WTC11 (cell line): Measurements from ENCODE around the gene FAM124A. TPM values are rescaled to one million over a fixed set of nuclear protein-coding genes. Genes with fewer than 3 reads are reported as not detected.

Experiments
- ATAC-seq: fragments of 200-7000 bp; cut with Tn5 transposase; 2 replicates; pipeline ENCODE4 v1.10.0; 2021; ENCODE audit warnings: mild to moderate bottlenecking, moderate library complexity
- CTCF ChIA-PET: fragments of 300-600 bp; sonication (Branson Sonifier 250); formaldehyde crosslinking; loops from one replicate; lab custom pipeline; 2021; ENCODE audit warnings: antibody characterized with exemption; lab: Charles Lee
- POLR2A ChIA-PET: fragments of 350-600 bp; sonication (Branson Sonifier 250); formaldehyde crosslinking; loops from one replicate; lab custom pipeline; 2021; ENCODE audit warnings: antibody characterized with exemption; lab: Charles Lee
- DNase-seq: peaks from one replicate; pipeline ENCODE4 v3.0.0; 2021; ENCODE audit warnings: low spot score
- H3K27ac Mint-ChIP-seq: 2 replicates; pipeline ENCODE4 v1.8.0; 2021; ENCODE audit warnings: mixed read lengths
- H3K27me3 Mint-ChIP-seq: 2 replicates; pipeline ENCODE4 v1.8.0; 2021; ENCODE audit warnings: low read depth, mild to moderate bottlenecking, moderate library complexity, mixed read lengths
- H3K36me3 Mint-ChIP-seq: 2 replicates; pipeline ENCODE4 v1.8.0; 2021; ENCODE audit warnings: mixed read lengths
- H3K4me1 Mint-ChIP-seq: 2 replicates; pipeline ENCODE4 v1.8.0; 2022; ENCODE audit warnings: mixed read lengths
- H3K4me3 Mint-ChIP-seq: 2 replicates; pipeline ENCODE4 v1.8.0; 2021; ENCODE audit warnings: mild to moderate bottlenecking, moderate library complexity, mixed read lengths
- H3K9me3 Mint-ChIP-seq: 2 replicates; pipeline ENCODE4 v1.8.0; 2021; ENCODE audit warnings: mixed read lengths
- ETV6 ChIP-seq: sonication (generic); formaldehyde crosslinking; IDR thresholded peaks from 2 replicates; pipeline ENCODE4 v1.8.1; 2022; ENCODE audit warnings: mild to moderate bottlenecking, missing genetic modification reagents
- MXD4 ChIP-seq: fragments of 250-450 bp; sonication (Bioruptor Pico); IDR thresholded peaks from 2 replicates; pipeline ENCODE4 v1.8.0; 2021; ENCODE audit warnings: mild to moderate bottlenecking, moderate library complexity, borderline replicate concordance
- NFE2L1 ChIP-seq: sonication (generic); formaldehyde crosslinking; IDR thresholded peaks from 2 replicates; pipeline ENCODE4 v1.8.1; 2023; ENCODE audit warnings: missing genetic modification reagents
- SOX15 ChIP-seq: fragments of 250-450 bp; sonication (Bioruptor Pico); IDR thresholded peaks from 2 replicates; pipeline ENCODE4 v1.9.0; 2021; ENCODE audit warnings: mild to moderate bottlenecking
- SP1 ChIP-seq: sonication (generic); formaldehyde crosslinking; conservative IDR thresholded peaks from 2 replicates; pipeline ENCODE4 v1.8.1; 2022; ENCODE audit warnings: missing genetic modification reagents
- TCF7 ChIP-seq: sonication (generic); formaldehyde crosslinking; IDR thresholded peaks from 2 replicates; pipeline ENCODE4 v1.8.0; 2022; ENCODE audit warnings: mild to moderate bottlenecking, low read depth, missing genetic modification reagents, moderate library complexity
- ZNF121 ChIP-seq: sonication (generic); formaldehyde crosslinking; IDR thresholded peaks from 2 replicates; pipeline ENCODE4 v1.8.0; 2023; ENCODE audit warnings: missing genetic modification reagents
- ZNF263 ChIP-seq: sonication (generic); formaldehyde crosslinking; IDR thresholded peaks from 2 replicates; pipeline ENCODE4 v1.8.1; 2022; ENCODE audit warnings: low read depth, mild to moderate bottlenecking, moderate library complexity, missing genetic modification reagents
- ZNF396 ChIP-seq: fragments of 250-450 bp; sonication (Bioruptor Pico); IDR thresholded peaks from 2 replicates; pipeline ENCODE4 v1.8.0; 2021; ENCODE audit warnings: mild to moderate bottlenecking, moderate library complexity, borderline replicate concordance
- ZNF416 ChIP-seq: fragments of 250-450 bp; sonication (Bioruptor Pico); IDR thresholded peaks from 2 replicates; pipeline ENCODE4 v1.9.0; 2021; ENCODE audit warnings: mild to moderate bottlenecking, inconsistent platforms
- ZNF423 ChIP-seq: fragments of 250-450 bp; sonication (Bioruptor Pico); IDR thresholded peaks from 2 replicates; pipeline ENCODE4 v2.1.2; 2022; ENCODE audit warnings: mild to moderate bottlenecking, moderate library complexity
- total RNA-seq: library from RNA; stranded (reverse); gene quantifications from 3 replicates; pipeline ENCODE4 v1.2.3, GENCODE V29; 2021
- TF ChIP-seq, protein P1 (sequence below): sonication (generic); formaldehyde crosslinking; IDR thresholded peaks from 2 replicates; pipeline ENCODE4 v1.8.1; 2023; ENCODE audit warnings: mild to moderate bottlenecking, missing genetic modification reagents, moderate library complexity
- TF ChIP-seq, protein P2 (sequence below): sonication (generic); formaldehyde crosslinking; conservative IDR thresholded peaks from 2 replicates; pipeline ENCODE4 v1.8.1; 2023; ENCODE audit warnings: mild to moderate bottlenecking, low read depth, missing genetic modification reagents, moderate library complexity
- TF ChIP-seq, protein P3 (sequence below): fragments of 200-600 bp; IDR thresholded peaks from 2 replicates; pipeline ENCODE4 v1.8.0; 2022; ENCODE audit warnings: antibody characterized with exemption
- TF ChIP-seq, protein P4 (sequence below): sonication (generic); formaldehyde crosslinking; IDR thresholded peaks from 2 replicates; pipeline ENCODE4 v1.8.1; 2022; ENCODE audit warnings: mild to moderate bottlenecking, moderate library complexity, missing genetic modification reagents
- TF ChIP-seq, protein P5 (sequence below): sonication (generic); formaldehyde crosslinking; IDR thresholded peaks from 2 replicates; pipeline ENCODE4 v1.8.0; 2023; ENCODE audit warnings: mild to moderate bottlenecking, missing genetic modification reagents
- TF ChIP-seq, protein P6 (sequence below): sonication (generic); formaldehyde crosslinking; IDR thresholded peaks from 2 replicates; pipeline ENCODE4 v1.8.1; 2022; ENCODE audit warnings: low read depth, mild to moderate bottlenecking, moderate library complexity, missing genetic modification reagents, borderline replicate concordance
- TF ChIP-seq, protein P7 (sequence below): sonication (generic); formaldehyde crosslinking; IDR thresholded peaks from 2 replicates; pipeline ENCODE4 v1.8.1; 2023; ENCODE audit warnings: mild to moderate bottlenecking, moderate library complexity, missing genetic modification reagents
- TF ChIP-seq, protein P8 (sequence below): sonication (generic); formaldehyde crosslinking; IDR thresholded peaks from 2 replicates; pipeline ENCODE4 v1.8.1; 2023; ENCODE audit warnings: mild to moderate bottlenecking, missing genetic modification reagents

The FAM124A gene
- total RNA-seq, 1 experiment from 2014 or later = 45.8 TPM

DNA sequence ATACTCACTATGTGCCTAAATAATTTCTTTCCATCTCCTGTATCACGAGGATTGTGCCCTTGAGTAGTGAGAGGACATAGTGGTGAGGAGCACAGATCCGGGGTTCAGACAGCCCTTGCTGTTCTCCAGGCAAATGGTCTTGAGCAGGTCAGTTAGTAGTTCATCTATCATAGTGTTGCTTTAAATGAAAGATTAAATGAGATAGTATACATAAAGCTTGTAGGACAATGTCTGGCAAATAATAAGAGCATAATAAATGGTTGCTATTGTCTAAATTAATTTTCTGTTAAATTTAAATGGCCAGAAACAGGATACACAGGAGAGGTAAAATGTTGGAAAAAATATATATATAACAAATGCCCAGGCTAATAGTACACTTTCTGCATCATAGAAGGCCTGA, 23.4 kb downstream of the FAM124A start:
- Mint-ChIP-seq H3K36me3 (peaks cover 14% of the 10 kb centered on the region), H3K27me3 (no peaks in the 10 kb centered on the region), H3K27ac (peak overlapping the region; percentile 96), H3K4me3 (peak overlapping the region; percentile 22; the same call in 1 of the 2 replicates), H3K4me1 (no peaks in the 10 kb centered on the region; the same call in 1 of the 2 replicates), H3K9me3 (no peaks in the 10 kb centered on the region)
- DNase-seq = no peak
- no peak for TF ChIP-seq ZNF121 (CRISPR knock-in tag)
- TF ChIP-seq, protein P1, sequence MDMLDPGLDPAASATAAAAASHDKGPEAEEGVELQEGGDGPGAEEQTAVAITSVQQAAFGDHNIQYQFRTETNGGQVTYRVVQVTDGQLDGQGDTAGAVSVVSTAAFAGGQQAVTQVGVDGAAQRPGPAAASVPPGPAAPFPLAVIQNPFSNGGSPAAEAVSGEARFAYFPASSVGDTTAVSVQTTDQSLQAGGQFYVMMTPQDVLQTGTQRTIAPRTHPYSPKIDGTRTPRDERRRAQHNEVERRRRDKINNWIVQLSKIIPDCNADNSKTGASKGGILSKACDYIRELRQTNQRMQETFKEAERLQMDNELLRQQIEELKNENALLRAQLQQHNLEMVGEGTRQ (CRISPR knock-in tag) = no peak
- TF ChIP-seq ZNF416 = no peak
- no peak for TF ChIP-seq ETV6 (CRISPR knock-in tag)
- TF ChIP-seq SP1 (CRISPR knock-in tag) = no peak
- no peak for TF ChIP-seq TCF7 (CRISPR knock-in tag)
- TF ChIP-seq, protein P2, sequence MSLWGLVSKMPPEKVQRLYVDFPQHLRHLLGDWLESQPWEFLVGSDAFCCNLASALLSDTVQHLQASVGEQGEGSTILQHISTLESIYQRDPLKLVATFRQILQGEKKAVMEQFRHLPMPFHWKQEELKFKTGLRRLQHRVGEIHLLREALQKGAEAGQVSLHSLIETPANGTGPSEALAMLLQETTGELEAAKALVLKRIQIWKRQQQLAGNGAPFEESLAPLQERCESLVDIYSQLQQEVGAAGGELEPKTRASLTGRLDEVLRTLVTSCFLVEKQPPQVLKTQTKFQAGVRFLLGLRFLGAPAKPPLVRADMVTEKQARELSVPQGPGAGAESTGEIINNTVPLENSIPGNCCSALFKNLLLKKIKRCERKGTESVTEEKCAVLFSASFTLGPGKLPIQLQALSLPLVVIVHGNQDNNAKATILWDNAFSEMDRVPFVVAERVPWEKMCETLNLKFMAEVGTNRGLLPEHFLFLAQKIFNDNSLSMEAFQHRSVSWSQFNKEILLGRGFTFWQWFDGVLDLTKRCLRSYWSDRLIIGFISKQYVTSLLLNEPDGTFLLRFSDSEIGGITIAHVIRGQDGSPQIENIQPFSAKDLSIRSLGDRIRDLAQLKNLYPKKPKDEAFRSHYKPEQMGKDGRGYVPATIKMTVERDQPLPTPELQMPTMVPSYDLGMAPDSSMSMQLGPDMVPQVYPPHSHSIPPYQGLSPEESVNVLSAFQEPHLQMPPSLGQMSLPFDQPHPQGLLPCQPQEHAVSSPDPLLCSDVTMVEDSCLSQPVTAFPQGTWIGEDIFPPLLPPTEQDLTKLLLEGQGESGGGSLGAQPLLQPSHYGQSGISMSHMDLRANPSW = no peak
- TF ChIP-seq SOX15 = no peak
- TF ChIP-seq, protein P3, sequence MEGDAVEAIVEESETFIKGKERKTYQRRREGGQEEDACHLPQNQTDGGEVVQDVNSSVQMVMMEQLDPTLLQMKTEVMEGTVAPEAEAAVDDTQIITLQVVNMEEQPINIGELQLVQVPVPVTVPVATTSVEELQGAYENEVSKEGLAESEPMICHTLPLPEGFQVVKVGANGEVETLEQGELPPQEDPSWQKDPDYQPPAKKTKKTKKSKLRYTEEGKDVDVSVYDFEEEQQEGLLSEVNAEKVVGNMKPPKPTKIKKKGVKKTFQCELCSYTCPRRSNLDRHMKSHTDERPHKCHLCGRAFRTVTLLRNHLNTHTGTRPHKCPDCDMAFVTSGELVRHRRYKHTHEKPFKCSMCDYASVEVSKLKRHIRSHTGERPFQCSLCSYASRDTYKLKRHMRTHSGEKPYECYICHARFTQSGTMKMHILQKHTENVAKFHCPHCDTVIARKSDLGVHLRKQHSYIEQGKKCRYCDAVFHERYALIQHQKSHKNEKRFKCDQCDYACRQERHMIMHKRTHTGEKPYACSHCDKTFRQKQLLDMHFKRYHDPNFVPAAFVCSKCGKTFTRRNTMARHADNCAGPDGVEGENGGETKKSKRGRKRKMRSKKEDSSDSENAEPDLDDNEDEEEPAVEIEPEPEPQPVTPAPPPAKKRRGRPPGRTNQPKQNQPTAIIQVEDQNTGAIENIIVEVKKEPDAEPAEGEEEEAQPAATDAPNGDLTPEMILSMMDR = no peak
- TF ChIP-seq ZNF396 (CRISPR knock-in tag) = no peak
- TF ChIP-seq NFE2L1 = no peak
- ATAC-seq = no peak
- ChIA-PET POLR2A (interaction anchor here (1.1 to 2.1 kb wide), 7 partner anchors 8 to 120 kb away, joined by 3 to 8 read pairs (median 5); no protein-coding TSS in a partner anchor), CTCF (interaction anchor here (0.6 to 4.5 kb wide), 11 partner anchors 9 to 134 kb away, joined by 3 to 37 read pairs (median 5); no protein-coding TSS in a partner anchor)

DNA sequence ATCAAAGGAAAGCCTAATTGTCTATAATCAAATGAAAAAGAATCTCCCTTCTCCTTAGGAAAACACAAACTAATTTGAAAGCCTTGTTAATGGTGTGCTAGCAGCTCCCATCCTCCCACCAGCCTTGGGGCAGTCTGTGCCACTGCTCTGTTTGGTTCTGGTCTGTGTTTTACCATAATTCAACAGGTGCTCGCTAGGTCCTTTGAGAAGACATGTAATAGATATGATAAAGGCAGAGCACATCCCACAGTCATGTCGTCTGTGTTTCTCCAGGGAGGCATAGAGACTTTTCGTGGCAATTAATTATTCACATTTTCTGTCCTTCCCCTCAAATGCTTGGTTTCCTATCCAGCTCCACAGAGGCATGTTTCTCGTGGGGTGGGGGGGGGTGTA, 23.8 kb downstream of the FAM124A start:
- Mint-ChIP-seq H3K36me3 (peaks cover 18% of the 10 kb centered on the region), H3K4me1 (no peaks in the 10 kb centered on the region; the same call in 1 of the 2 replicates), H3K4me3 (no peak overlapping the region), H3K9me3 (no peaks in the 10 kb centered on the region), H3K27me3 (no peaks in the 10 kb centered on the region), H3K27ac (peak overlapping the region; percentile 79)
- POLR2A ChIA-PET = interaction anchor here (0.7 to 1.7 kb wide), 3 partner anchors 41 to 558 kb away, joined by 3 to 8 read pairs (median 4); no protein-coding TSS in a partner anchor
- no peak for ATAC-seq
- no peak for DNase-seq
- CTCF ChIA-PET = interaction anchor here (1.0 to 4.5 kb wide), 7 partner anchors 9 to 134 kb away, joined by 3 to 37 read pairs (median 9); no protein-coding TSS in a partner anchor
- TF ChIP-seq, protein P4, sequence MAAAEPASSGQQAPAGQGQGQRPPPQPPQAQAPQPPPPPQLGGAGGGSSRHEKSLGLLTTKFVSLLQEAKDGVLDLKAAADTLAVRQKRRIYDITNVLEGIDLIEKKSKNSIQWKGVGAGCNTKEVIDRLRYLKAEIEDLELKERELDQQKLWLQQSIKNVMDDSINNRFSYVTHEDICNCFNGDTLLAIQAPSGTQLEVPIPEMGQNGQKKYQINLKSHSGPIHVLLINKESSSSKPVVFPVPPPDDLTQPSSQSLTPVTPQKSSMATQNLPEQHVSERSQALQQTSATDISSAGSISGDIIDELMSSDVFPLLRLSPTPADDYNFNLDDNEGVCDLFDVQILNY (CRISPR knock-in tag) = no peak
- TF ChIP-seq ZNF423 (CRISPR knock-in tag) (no peak), ZNF263 (CRISPR knock-in tag) (no peak), MXD4 (no peak)
- TF ChIP-seq, protein P1 (CRISPR knock-in tag) = no peak
- TF ChIP-seq, protein P5, sequence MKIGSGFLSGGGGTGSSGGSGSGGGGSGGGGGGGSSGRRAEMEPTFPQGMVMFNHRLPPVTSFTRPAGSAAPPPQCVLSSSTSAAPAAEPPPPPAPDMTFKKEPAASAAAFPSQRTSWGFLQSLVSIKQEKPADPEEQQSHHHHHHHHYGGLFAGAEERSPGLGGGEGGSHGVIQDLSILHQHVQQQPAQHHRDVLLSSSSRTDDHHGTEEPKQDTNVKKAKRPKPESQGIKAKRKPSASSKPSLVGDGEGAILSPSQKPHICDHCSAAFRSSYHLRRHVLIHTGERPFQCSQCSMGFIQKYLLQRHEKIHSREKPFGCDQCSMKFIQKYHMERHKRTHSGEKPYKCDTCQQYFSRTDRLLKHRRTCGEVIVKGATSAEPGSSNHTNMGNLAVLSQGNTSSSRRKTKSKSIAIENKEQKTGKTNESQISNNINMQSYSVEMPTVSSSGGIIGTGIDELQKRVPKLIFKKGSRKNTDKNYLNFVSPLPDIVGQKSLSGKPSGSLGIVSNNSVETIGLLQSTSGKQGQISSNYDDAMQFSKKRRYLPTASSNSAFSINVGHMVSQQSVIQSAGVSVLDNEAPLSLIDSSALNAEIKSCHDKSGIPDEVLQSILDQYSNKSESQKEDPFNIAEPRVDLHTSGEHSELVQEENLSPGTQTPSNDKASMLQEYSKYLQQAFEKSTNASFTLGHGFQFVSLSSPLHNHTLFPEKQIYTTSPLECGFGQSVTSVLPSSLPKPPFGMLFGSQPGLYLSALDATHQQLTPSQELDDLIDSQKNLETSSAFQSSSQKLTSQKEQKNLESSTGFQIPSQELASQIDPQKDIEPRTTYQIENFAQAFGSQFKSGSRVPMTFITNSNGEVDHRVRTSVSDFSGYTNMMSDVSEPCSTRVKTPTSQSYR (CRISPR knock-in tag) = no peak
- TF ChIP-seq, protein P6, sequence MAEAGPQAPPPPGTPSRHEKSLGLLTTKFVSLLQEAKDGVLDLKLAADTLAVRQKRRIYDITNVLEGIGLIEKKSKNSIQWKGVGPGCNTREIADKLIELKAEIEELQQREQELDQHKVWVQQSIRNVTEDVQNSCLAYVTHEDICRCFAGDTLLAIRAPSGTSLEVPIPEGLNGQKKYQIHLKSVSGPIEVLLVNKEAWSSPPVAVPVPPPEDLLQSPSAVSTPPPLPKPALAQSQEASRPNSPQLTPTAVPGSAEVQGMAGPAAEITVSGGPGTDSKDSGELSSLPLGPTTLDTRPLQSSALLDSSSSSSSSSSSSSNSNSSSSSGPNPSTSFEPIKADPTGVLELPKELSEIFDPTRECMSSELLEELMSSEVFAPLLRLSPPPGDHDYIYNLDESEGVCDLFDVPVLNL (CRISPR knock-in tag) = no peak
- TF ChIP-seq, protein P7, sequence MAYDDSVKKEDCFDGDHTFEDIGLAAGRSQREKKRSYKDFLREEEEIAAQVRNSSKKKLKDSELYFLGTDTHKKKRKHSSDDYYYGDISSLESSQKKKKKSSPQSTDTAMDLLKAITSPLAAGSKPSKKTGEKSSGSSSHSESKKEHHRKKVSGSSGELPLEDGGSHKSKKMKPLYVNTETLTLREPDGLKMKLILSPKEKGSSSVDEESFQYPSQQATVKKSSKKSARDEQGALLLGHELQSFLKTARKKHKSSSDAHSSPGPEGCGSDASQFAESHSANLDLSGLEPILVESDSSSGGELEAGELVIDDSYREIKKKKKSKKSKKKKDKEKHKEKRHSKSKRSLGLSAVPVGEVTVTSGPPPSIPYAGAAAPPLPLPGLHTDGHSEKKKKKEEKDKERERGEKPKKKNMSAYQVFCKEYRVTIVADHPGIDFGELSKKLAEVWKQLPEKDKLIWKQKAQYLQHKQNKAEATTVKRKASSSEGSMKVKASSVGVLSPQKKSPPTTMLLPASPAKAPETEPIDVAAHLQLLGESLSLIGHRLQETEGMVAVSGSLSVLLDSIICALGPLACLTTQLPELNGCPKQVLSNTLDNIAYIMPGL (CRISPR knock-in tag) = no peak
- TF ChIP-seq, protein P8, sequence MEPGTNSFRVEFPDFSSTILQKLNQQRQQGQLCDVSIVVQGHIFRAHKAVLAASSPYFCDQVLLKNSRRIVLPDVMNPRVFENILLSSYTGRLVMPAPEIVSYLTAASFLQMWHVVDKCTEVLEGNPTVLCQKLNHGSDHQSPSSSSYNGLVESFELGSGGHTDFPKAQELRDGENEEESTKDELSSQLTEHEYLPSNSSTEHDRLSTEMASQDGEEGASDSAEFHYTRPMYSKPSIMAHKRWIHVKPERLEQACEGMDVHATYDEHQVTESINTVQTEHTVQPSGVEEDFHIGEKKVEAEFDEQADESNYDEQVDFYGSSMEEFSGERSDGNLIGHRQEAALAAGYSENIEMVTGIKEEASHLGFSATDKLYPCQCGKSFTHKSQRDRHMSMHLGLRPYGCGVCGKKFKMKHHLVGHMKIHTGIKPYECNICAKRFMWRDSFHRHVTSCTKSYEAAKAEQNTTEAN (CRISPR knock-in tag) = no peak
